ENCODE measurements around the gene TMEM150C. TPM values are rescaled to one million over a fixed set of nuclear protein-coding genes. Genes with fewer than 3 reads are reported as not detected.
"Not testable (repeated sequence)": the region's sequence is repeated elsewhere in the genome, so short reads cannot be mapped to it uniquely, and the experiment has no call there.

The TMEM150C gene
- total and polyA plus RNA-seq, 2 of the 8 experiments (the other 6 are each of a cell fraction or from before 2014, with no cell fraction given): 1.5 to 1.7 TPM

DNA sequence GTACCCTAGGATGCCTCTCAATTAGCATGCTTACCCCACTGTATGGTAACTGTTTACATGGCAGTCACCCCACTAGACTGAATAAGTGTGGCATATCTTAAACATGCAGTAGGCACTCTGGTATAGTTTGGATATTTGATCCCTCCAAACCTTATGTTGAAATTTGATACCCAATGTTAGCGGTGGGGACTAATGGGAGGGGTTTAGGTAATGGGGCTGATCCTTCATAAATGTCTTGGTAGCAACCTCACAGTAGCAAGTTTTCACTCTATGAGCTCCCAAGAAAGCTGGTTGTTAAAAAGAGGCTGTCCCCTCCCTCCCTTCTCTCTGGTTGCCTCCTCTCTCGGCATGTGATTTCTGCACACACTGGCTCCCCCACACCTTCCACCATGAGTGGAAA is 10.1 kb downstream of the TMEM150C start:
- H3K36me3 ChIP-seq (ENCODE audit: control insufficient read depth in 2 of 4, insufficient read depth in 4 of 4, low read length in 3 of 4): no peaks in the 10 kb centered on the region
- no peak overlapping the region for H3K56ac ChIP-seq (replicated peaks; ENCODE audit: insufficient read length, low read depth, low read length)
- ChIA-PET CTCF (ENCODE audit: partially characterized antibody) (interaction anchor here (0.6 to 2.5 kb wide), 4 partner anchors 24 to 187 kb away, joined by 3 to 15 read pairs (median 3); no protein-coding TSS in a partner anchor), POLR2A (ENCODE audit: partially characterized antibody) (no interaction called here)
- no peak overlapping the region for H3K4me3 ChIP-seq (ENCODE audit: extremely low read depth in 1 of 4, insufficient read depth in 2 of 4, low read depth in 3 of 4, low read length in 4 of 4)
- H3K27ac ChIP-seq (ENCODE audit: low read depth, low read length): no peak overlapping the region
- no peak overlapping the region for H2BK12ac ChIP-seq (ENCODE audit: low read depth, low read length)
- H3K4ac ChIP-seq (replicated peaks; ENCODE audit: insufficient read length, low read depth, low read length): no peak overlapping the region
- H4K8ac ChIP-seq (ENCODE audit: extremely low read depth, insufficient read depth, low read length): no peak overlapping the region
- H2AK5ac ChIP-seq (ENCODE audit: low read depth, low read length): no peak overlapping the region
- H3K9ac ChIP-seq (replicated peaks in 1 of 4; ENCODE audit: extremely low read depth in 1 of 4, low read depth in 3 of 4, low read length in 3 of 4): no peak overlapping the region
- no peaks in the 10 kb centered on the region for H3K9me3 ChIP-seq (ENCODE audit: insufficient read depth in 2 of 2, low read depth in 1 of 2, low read length in 1 of 2)
- 94% methylated on average over 2 of the region's 2 CpGs; no CpG with 5 or more reads in 1 of the 2 experiments for WGBS, 2 experiments (ENCODE audit: extremely low coverage in 1 of 2, insufficient coverage in 1 of 2, insufficient read length in 1 of 2, insufficient replicate concordance in 2 of 2, low coverage in 1 of 2, low lambda C conversion rate in 2 of 2, missing lambda C conversion rate in 1 of 2)
- H3K4me1 ChIP-seq (replicated peaks in 1 of 4; ENCODE audit: control insufficient read depth in 3 of 4, insufficient read depth in 4 of 4, low read length in 3 of 4): no peaks in the 10 kb centered on the region
- H3K79me2 ChIP-seq (ENCODE audit: control insufficient read depth in 1 of 2, insufficient read depth in 2 of 2, low read length in 2 of 2): no peaks in the 10 kb centered on the region
- TF ChIP-seq JUN (IDR thresholded peaks at IDR 0.05; ENCODE audit: low read depth, low read length): no peak
- no peak for TF ChIP-seq POLR2A (IDR thresholded peaks at IDR 0.05; ENCODE audit: control extremely low read depth in 1 of 2, low read depth in 2 of 2, low read length in 2 of 2)
- H4K5ac ChIP-seq (ENCODE audit: insufficient read length, low read depth, low read length): no peak overlapping the region
- H4K91ac ChIP-seq (replicated peaks; ENCODE audit: insufficient read length, low read length): no peak overlapping the region
- H3K79me1 ChIP-seq (ENCODE audit: low read depth, low read length): no peaks in the 10 kb centered on the region
- H3K4me2 ChIP-seq (ENCODE audit: insufficient read depth in 1 of 2, low read depth in 2 of 2, low read length in 2 of 2): no peak overlapping the region
- H2BK15ac ChIP-seq (ENCODE audit: low read length): no peak overlapping the region
- no peak overlapping the region for H2AFZ ChIP-seq (ENCODE audit: low read length)
- no peak overlapping the region for H3K23ac ChIP-seq (ENCODE audit: insufficient read length)
- H3K23me2 ChIP-seq (ENCODE audit: low read depth, low read length): no peaks in the 10 kb centered on the region
- H3K18ac ChIP-seq (ENCODE audit: extremely low read depth, low read length): no peak overlapping the region
- H2BK120ac ChIP-seq (replicated peaks; ENCODE audit: low read depth, low read length): no peak overlapping the region
- H3K14ac ChIP-seq (ENCODE audit: insufficient read length): no peak overlapping the region
- FAIRE-seq (no peak), DNase-seq (ENCODE audit: low read depth in 1 of 2, low spot score in 2 of 2) (no peak)
- H4K20me1 ChIP-seq (replicated peaks in 1 of 2; ENCODE audit: control insufficient read depth in 1 of 2, insufficient read depth in 2 of 2, low read length in 2 of 2): peaks cover 0 to 3% of the 10 kb centered on the region in 2 experiments
- no peaks in the 10 kb centered on the region for H3K27me3 ChIP-seq (replicated peaks in 1 of 4; ENCODE audit: control insufficient read depth in 3 of 4, extremely low read depth in 1 of 4, insufficient read depth in 3 of 4, low read length in 3 of 4)
- H2BK5ac ChIP-seq (ENCODE audit: low read depth, low read length): no peak overlapping the region
- H2BK20ac ChIP-seq (ENCODE audit: low read length): no peak overlapping the region

DNA sequence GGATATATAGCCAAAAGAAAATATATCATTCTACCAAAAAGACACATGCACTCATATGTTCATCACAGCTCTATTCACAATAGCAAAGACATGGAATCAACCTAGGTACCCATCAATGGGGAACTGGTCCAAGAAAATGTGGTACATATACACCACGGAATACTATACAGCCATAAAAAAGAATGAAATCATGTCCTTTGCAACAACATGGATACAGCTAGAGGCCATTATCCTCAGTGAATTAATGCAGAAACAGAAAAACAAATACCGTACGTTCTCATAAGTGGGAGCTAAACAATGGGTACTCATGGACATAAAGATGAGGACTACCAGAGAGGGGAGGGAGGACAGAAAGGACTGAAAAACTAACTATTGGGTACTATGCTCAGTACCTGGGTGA is 13.9 kb downstream of the TMEM150C start:
- H2BK20ac ChIP-seq (ENCODE audit: low read length); H3K4me1 ChIP-seq (replicated peaks in 1 of 4; ENCODE audit: control insufficient read depth in 3 of 4, insufficient read depth in 4 of 4, low read length in 3 of 4); H3K4me2 ChIP-seq (ENCODE audit: insufficient read depth in 1 of 2, low read depth in 2 of 2, low read length in 2 of 2); DNase-seq (ENCODE audit: low read depth in 1 of 2, low spot score in 2 of 2); H3K4ac ChIP-seq (replicated peaks; ENCODE audit: insufficient read length, low read depth, low read length); H3K23me2 ChIP-seq (ENCODE audit: low read depth, low read length); H3K9ac ChIP-seq (replicated peaks in 1 of 4; ENCODE audit: extremely low read depth in 1 of 4, low read depth in 3 of 4, low read length in 3 of 4); H2AFZ ChIP-seq (ENCODE audit: low read length); H4K5ac ChIP-seq (ENCODE audit: insufficient read length, low read depth, low read length); H3K9me3 ChIP-seq (ENCODE audit: insufficient read depth in 2 of 2, low read depth in 1 of 2, low read length in 1 of 2); FAIRE-seq; H3K18ac ChIP-seq (ENCODE audit: extremely low read depth, low read length); H3K27ac ChIP-seq (ENCODE audit: low read depth, low read length); H2BK5ac ChIP-seq (ENCODE audit: low read depth, low read length); H3K4me3 ChIP-seq (ENCODE audit: extremely low read depth in 1 of 4, insufficient read depth in 2 of 4, low read depth in 3 of 4, low read length in 4 of 4); H2BK120ac ChIP-seq (replicated peaks; ENCODE audit: low read depth, low read length); H2BK12ac ChIP-seq (ENCODE audit: low read depth, low read length); H4K8ac ChIP-seq (ENCODE audit: extremely low read depth, insufficient read depth, low read length); H2BK15ac ChIP-seq (ENCODE audit: low read length); H3K79me1 ChIP-seq (ENCODE audit: low read depth, low read length); H4K20me1 ChIP-seq (replicated peaks in 1 of 2; ENCODE audit: control insufficient read depth in 1 of 2, insufficient read depth in 2 of 2, low read length in 2 of 2); POLR2A ChIA-PET (ENCODE audit: partially characterized antibody); H3K27me3 ChIP-seq (replicated peaks in 1 of 4; ENCODE audit: control insufficient read depth in 3 of 4, extremely low read depth in 1 of 4, insufficient read depth in 3 of 4, low read length in 3 of 4); H3K56ac ChIP-seq (replicated peaks; ENCODE audit: insufficient read length, low read depth, low read length); H3K23ac ChIP-seq (ENCODE audit: insufficient read length); H4K91ac ChIP-seq (replicated peaks; ENCODE audit: insufficient read length, low read length); H2AK5ac ChIP-seq (ENCODE audit: low read depth, low read length); H3K36me3 ChIP-seq (ENCODE audit: control insufficient read depth in 2 of 4, insufficient read depth in 4 of 4, low read length in 3 of 4); H3K79me2 ChIP-seq (ENCODE audit: control insufficient read depth in 1 of 2, insufficient read depth in 2 of 2, low read length in 2 of 2); H3K14ac ChIP-seq (ENCODE audit: insufficient read length): not testable (repeated sequence)
- CTCF ChIA-PET (ENCODE audit: partially characterized antibody): interaction anchor here (1.2 to 2.2 kb wide), 3 partner anchors 29 to 192 kb away, joined by 3 to 9 read pairs (median 3); no protein-coding TSS in a partner anchor
- 94% methylated on average over 3 of the region's 3 CpGs; no CpG with 5 or more reads in 1 of the 2 experiments for WGBS, 2 experiments (ENCODE audit: extremely low coverage in 1 of 2, insufficient coverage in 1 of 2, insufficient read length in 1 of 2, insufficient replicate concordance in 2 of 2, low coverage in 1 of 2, low lambda C conversion rate in 2 of 2, missing lambda C conversion rate in 1 of 2)

All from H1 (cell line).